GM12874 (cell line): ENCODE data around the gene C15orf62.

Source experiments
- TF ChIP-seq, protein P1 (sequence below): IDR thresholded peaks from 2 replicates; pipeline ENCODE4 v1.5.1; 2011; ENCODE audit warnings: low read depth, mild to moderate bottlenecking, control low read depth, low read length, moderate library complexity; ENCODE audit not compliant: insufficient read depth

C15orf62 gene

DNA sequence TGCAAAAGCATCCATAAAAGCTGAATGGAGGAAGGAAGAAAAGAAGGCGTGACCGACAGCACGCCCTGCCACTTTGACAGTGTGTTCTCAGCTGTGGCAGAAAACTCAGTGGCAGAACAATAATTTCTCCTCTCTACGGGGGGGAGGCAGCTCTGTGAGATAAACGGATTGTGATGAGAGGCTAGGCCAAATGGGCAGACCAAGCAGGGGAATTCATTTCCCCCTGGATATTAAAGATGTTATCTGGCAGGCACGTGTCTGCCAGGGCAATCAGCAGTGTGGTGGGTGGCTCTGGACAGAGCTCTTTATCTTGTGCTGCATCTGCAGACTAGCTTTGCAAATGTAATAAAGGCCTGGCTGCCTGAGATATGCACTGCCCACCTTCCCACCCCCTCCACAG is 12.8 kb upstream of the C15orf62 start:
- TF ChIP-seq, protein P1, sequence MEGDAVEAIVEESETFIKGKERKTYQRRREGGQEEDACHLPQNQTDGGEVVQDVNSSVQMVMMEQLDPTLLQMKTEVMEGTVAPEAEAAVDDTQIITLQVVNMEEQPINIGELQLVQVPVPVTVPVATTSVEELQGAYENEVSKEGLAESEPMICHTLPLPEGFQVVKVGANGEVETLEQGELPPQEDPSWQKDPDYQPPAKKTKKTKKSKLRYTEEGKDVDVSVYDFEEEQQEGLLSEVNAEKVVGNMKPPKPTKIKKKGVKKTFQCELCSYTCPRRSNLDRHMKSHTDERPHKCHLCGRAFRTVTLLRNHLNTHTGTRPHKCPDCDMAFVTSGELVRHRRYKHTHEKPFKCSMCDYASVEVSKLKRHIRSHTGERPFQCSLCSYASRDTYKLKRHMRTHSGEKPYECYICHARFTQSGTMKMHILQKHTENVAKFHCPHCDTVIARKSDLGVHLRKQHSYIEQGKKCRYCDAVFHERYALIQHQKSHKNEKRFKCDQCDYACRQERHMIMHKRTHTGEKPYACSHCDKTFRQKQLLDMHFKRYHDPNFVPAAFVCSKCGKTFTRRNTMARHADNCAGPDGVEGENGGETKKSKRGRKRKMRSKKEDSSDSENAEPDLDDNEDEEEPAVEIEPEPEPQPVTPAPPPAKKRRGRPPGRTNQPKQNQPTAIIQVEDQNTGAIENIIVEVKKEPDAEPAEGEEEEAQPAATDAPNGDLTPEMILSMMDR = no peak

GRCh38 chr15:40759961-40760360 is 9.8 kb upstream of the C15orf62 start:
- TF ChIP-seq, protein P1 = no peak

DNA sequence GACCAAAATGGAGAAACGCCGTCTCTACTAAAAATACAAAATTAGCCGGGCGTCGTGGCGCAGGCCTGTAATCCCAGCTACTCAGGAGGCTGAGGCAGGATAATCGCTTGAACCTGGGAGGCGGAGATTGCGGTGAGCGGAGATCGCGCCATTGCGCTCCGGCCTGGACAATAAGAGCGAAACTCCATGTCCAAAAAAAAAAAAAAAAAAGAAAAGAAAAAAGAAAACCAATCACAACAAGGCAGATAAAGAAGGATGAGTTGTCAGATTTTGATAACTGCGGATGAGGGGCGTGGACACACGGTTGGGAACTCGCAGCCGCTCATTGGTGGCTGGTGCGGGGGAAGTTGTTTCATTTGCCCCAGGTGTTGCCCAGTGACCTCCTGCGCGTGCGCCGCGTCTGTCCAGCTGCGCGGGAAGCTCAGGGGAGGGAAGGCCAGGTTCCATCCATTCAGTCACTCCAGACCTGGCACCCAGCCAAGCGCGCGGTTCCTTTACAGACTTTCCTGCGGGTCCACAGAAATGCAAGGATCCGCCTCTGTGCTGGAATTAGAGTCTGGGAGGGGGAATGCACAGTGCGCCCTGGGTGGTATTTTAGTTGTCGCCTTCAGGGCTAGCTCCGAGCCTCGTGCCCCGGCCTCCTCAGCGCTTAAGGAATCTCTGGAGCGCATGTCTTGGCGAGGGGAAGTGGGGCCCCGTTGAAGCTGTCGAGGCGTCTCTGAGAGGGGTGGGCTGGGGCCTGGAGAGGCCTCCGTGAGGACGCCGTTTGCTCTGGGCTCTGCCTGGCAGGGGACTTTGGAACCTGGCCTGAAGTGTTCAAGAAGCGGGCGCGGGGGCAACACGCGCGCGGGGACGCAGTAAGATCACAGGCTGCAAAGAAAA is 6.6 kb upstream of the C15orf62 start:
- TF ChIP-seq, protein P1 = no peak

DNA sequence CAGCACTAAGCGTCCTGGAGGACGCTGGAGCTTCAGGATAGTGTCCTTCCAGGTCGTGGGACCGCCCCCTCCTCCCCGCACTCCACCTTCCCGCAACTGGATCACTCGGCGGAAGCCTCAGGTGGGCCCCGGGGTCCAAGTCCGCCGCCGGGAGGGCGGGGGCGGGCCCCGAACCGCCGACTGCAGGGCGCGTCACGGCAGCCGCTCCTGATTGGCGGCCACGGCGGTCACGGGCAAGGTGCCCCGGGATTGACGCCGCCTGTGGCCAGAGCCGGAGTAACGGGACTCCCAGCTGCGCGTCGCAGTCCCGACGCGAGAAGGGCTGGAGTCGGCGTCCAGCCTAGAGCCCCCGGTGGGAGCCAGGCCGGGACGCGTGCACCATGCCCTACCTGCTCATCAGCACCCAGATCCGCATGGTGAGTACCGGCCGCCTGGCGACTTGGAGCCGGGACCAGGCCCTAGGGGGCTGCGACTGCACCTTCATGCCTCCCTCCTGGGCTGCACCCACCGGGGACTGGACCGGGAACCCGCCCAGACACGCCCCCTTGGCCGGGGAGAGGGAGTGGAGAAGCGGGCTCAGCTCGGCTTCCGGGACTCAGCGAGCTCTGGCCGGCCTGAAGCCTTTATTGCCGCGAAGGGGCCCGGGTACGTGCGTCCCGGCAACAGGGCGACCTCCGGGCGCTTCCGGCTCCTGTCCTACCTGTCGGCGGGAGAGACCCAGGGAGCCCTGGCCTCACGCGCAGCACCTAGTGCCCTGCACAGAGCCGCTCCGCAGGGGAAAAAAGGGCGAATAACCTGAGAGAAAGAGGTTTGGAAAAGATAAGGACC is 5.8 kb upstream of the C15orf62 start, which contains the start of gene GCHFR:
GCHFR (plus strand) TSS at position 268 of the 828 bp plus-strand sequence; CDS start at position 381, 113 bp downstream.
- TF ChIP-seq, protein P1 = peak; percentile 52

DNA sequence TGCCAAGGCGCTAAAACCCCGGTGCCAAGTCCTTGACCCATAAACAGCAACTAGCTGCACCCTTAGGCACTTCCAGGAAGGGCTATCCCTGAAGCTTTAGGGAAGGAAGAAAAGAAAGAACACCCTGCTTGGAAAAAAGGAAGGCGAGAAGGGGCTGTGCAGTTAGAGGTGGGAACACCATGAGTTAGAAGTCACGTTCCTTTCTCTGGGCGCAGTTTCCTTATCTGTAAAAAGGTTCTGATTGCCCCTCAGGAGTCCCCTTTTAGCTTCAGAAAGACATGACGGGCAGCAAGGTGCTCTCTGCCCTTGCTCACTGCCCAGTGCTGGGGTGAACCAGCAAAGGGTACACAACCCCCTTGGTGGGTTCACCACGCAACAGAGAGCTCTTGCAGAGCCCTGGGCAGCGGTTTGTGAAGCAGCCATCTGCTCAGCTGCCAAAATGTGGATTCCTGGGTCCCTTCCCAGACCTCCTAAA is 5.1 kb upstream of the C15orf62 start:
- TF ChIP-seq, protein P1 = no peak

DNA sequence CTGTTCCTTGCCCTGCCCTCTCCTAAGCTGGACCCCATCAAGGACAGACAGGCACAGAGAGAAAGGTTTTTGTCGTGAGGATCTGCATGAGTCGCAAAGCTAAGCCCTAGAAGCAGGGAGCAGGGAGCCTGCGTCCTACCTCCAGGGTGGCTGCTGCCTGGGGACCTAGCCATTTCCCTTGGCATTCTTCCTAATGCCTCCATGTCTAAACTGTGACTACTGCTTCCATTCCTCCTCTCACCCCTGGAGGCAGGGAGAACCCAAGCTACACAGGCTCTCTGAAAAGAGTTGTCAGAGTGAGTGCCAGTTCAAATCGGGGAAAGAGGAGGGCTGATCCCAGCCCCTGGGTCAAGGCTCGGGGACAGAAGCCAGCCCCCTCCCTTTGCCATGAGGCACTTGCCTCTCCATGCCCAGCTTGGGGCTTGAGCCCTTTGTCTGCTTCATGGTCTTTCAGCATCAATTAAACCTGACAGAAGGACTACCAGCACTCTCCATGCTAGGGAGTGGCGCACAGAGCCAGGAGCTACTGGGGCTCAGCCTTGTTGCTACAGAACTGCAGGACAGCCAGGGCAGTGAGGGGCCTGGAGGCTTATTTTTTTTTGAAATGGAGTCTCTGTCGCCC is 3.5 kb upstream of the C15orf62 start:
- TF ChIP-seq, protein P1 = no peak
